WTC11 (cell line): Measurements from ENCODE around the gene C1GALT1C1. TPM values are rescaled to one million over a fixed set of nuclear protein-coding genes. Genes with fewer than 3 reads are reported as not detected.

Source experiments
- ATAC-seq: fragments of 200-7000 bp; cut with Tn5 transposase; 2 replicates; pipeline ENCODE4 v1.10.0; 2021; ENCODE audit warnings: mild to moderate bottlenecking, moderate library complexity
- CTCF ChIA-PET: fragments of 300-600 bp; sonication (Branson Sonifier 250); formaldehyde crosslinking; loops from one replicate; lab custom pipeline; 2021; ENCODE audit warnings: antibody characterized with exemption; lab: Charles Lee
- POLR2A ChIA-PET: fragments of 350-600 bp; sonication (Branson Sonifier 250); formaldehyde crosslinking; loops from one replicate; lab custom pipeline; 2021; ENCODE audit warnings: antibody characterized with exemption; lab: Charles Lee
- DNase-seq: peaks from one replicate; pipeline ENCODE4 v3.0.0; 2021; ENCODE audit warnings: low spot score
- H3K27ac Mint-ChIP-seq: 2 replicates; pipeline ENCODE4 v1.8.0; 2021; ENCODE audit warnings: mixed read lengths
- H3K27me3 Mint-ChIP-seq: 2 replicates; pipeline ENCODE4 v1.8.0; 2021; ENCODE audit warnings: low read depth, mild to moderate bottlenecking, moderate library complexity, mixed read lengths
- H3K36me3 Mint-ChIP-seq: 2 replicates; pipeline ENCODE4 v1.8.0; 2021; ENCODE audit warnings: mixed read lengths
- H3K4me1 Mint-ChIP-seq: 2 replicates; pipeline ENCODE4 v1.8.0; 2022; ENCODE audit warnings: mixed read lengths
- H3K4me3 Mint-ChIP-seq: 2 replicates; pipeline ENCODE4 v1.8.0; 2021; ENCODE audit warnings: mild to moderate bottlenecking, moderate library complexity, mixed read lengths
- H3K9me3 Mint-ChIP-seq: 2 replicates; pipeline ENCODE4 v1.8.0; 2021; ENCODE audit warnings: mixed read lengths
- AR ChIP-seq: fragments of 250-450 bp; sonication (Bioruptor Pico); IDR thresholded peaks from 2 replicates; pipeline ENCODE4 v1.9.0; 2021; ENCODE audit warnings: mild to moderate bottlenecking
- CBFB ChIP-seq: sonication (generic); formaldehyde crosslinking; IDR thresholded peaks from 2 replicates; pipeline ENCODE4 v1.8.1; 2022; ENCODE audit warnings: mild to moderate bottlenecking, low read depth, missing genetic modification reagents
- ETV6 ChIP-seq: sonication (generic); formaldehyde crosslinking; IDR thresholded peaks from 2 replicates; pipeline ENCODE4 v1.8.1; 2022; ENCODE audit warnings: mild to moderate bottlenecking, missing genetic modification reagents
- FOXK1 ChIP-seq: sonication (generic); formaldehyde crosslinking; IDR thresholded peaks from 2 replicates; pipeline ENCODE4 v1.8.0; 2022; ENCODE audit warnings: mild to moderate bottlenecking, moderate library complexity, missing genetic modification reagents
- FOXP1 ChIP-seq: sonication (generic); formaldehyde crosslinking; IDR thresholded peaks from 2 replicates; pipeline ENCODE4 v1.8.0; 2022; ENCODE audit warnings: missing genetic modification reagents, mild to moderate bottlenecking, moderate library complexity, borderline replicate concordance
- GABPB1 ChIP-seq: sonication (generic); formaldehyde crosslinking; IDR thresholded peaks from 2 replicates; pipeline ENCODE4 v1.8.1; 2023; ENCODE audit warnings: mild to moderate bottlenecking, missing genetic modification reagents
- HMGA2 ChIP-seq: fragments of 250-450 bp; sonication (Bioruptor Pico); IDR thresholded peaks from 2 replicates; pipeline ENCODE4 v1.4.0; 2021; ENCODE audit warnings: mild to moderate bottlenecking, moderate library complexity
- MLX ChIP-seq: sonication (generic); formaldehyde crosslinking; IDR thresholded peaks from 2 replicates; pipeline ENCODE4 v1.8.1; 2023; ENCODE audit warnings: mild to moderate bottlenecking, missing genetic modification reagents, moderate library complexity
- MYBL2 ChIP-seq: sonication (generic); formaldehyde crosslinking; IDR thresholded peaks from 2 replicates; pipeline ENCODE4 v1.8.1; 2023; ENCODE audit warnings: mild to moderate bottlenecking, moderate library complexity, missing genetic modification reagents
- NFE2L1 ChIP-seq: sonication (generic); formaldehyde crosslinking; IDR thresholded peaks from 2 replicates; pipeline ENCODE4 v1.8.1; 2023; ENCODE audit warnings: missing genetic modification reagents
- RORB ChIP-seq: fragments of 250-450 bp; sonication (Bioruptor Pico); IDR thresholded peaks from 2 replicates; pipeline ENCODE4 v1.9.0; 2021; ENCODE audit warnings: mild to moderate bottlenecking
- TCF7 ChIP-seq: sonication (generic); formaldehyde crosslinking; IDR thresholded peaks from 2 replicates; pipeline ENCODE4 v1.8.0; 2022; ENCODE audit warnings: mild to moderate bottlenecking, low read depth, missing genetic modification reagents, moderate library complexity
- TP53 ChIP-seq: sonication (generic); formaldehyde crosslinking; IDR thresholded peaks from 2 replicates; pipeline ENCODE4 v1.8.1; 2023; ENCODE audit warnings: mild to moderate bottlenecking, missing genetic modification reagents
- ZNF121 ChIP-seq: sonication (generic); formaldehyde crosslinking; IDR thresholded peaks from 2 replicates; pipeline ENCODE4 v1.8.0; 2023; ENCODE audit warnings: missing genetic modification reagents
- ZNF138 ChIP-seq: sonication (generic); formaldehyde crosslinking; conservative IDR thresholded peaks from 2 replicates; pipeline ENCODE4 v1.8.1; 2022; ENCODE audit warnings: mild to moderate bottlenecking, moderate library complexity, missing genetic modification reagents
- ZNF263 ChIP-seq: sonication (generic); formaldehyde crosslinking; IDR thresholded peaks from 2 replicates; pipeline ENCODE4 v1.8.1; 2022; ENCODE audit warnings: low read depth, mild to moderate bottlenecking, moderate library complexity, missing genetic modification reagents
- total RNA-seq: library from RNA; stranded (reverse); gene quantifications from 3 replicates; pipeline ENCODE4 v1.2.3, GENCODE V29; 2021
- TF ChIP-seq, protein P1 (sequence below): sonication (generic); formaldehyde crosslinking; IDR thresholded peaks from 2 replicates; pipeline ENCODE4 v1.8.1; 2023; ENCODE audit warnings: mild to moderate bottlenecking, missing genetic modification reagents
- TF ChIP-seq, protein P2 (sequence below): sonication (generic); formaldehyde crosslinking; IDR thresholded peaks from 2 replicates; pipeline ENCODE4 v1.8.0; 2022; ENCODE audit warnings: mild to moderate bottlenecking, missing genetic modification reagents
- TF ChIP-seq, protein P3 (sequence below): fragments of 250-450 bp; sonication (Bioruptor Pico); IDR thresholded peaks from 2 replicates; pipeline ENCODE4 v1.9.0; 2021; ENCODE audit warnings: mild to moderate bottlenecking
- TF ChIP-seq, protein P4 (sequence below): sonication (generic); formaldehyde crosslinking; IDR thresholded peaks from 2 replicates; pipeline ENCODE4 v1.8.1; 2022; ENCODE audit warnings: low read depth, missing genetic modification reagents, borderline replicate concordance
- TF ChIP-seq, protein P5 (sequence below): sonication (generic); formaldehyde crosslinking; IDR thresholded peaks from 2 replicates; pipeline ENCODE4 v1.8.0; 2023; ENCODE audit warnings: missing genetic modification reagents
- TF ChIP-seq, protein P6 (sequence below): fragments of 250-450 bp; sonication (Bioruptor Pico); conservative IDR thresholded peaks from 2 replicates; pipeline ENCODE4 v1.9.0; 2021; ENCODE audit warnings: mild to moderate bottlenecking

The C1GALT1C1 gene
- total RNA-seq, 1 experiment from 2014 or later = 12.9 TPM

DNA sequence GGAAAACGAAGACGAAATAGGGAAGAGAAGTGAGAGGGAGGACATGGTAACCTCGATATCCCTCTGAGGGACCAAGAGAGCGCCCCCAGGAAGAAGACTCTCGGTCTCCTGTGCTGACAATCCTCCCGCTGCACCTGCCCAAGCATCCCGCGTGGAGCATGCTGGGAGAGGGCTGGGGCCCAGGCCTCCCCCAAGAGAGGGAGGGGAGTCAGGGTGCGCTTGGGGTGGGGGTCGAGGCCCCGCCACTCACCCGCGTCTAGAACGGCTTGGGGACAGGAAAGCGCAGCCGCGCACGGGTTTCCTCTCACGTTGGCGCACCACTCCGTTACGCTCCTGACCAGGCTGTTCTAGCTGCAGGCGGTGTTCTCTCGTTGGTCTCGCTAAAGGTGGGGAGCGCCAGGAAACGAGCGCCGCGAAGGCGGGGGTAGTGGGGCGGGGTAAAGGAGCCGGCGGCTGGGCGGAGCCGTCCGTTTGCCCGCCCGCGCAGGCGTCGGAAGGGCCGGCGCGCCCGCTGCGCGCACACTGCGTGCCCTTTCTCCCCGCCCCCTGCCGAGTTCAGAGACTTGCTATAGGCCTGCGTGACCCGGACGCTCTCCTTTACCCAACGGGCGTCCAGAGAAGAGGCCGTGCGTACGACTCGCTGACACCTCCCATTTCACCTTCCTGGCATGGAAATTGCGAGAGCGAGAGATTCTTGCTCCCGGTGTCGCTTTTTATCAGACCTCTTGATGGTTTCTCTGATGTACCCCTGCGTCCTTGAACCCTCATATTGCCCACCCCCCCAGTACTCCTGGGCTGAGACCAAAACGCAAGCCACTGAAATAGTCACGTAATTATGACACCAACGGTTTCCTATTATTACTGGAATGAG lies at the start of gene C1GALT1C1 (continued):
- TF ChIP-seq AR (CRISPR knock-in tag) = no peak
- no peak for TF ChIP-seq FOXP1 (CRISPR knock-in tag)
- no peak for TF ChIP-seq TCF7 (CRISPR knock-in tag)
- TF ChIP-seq TP53 = no peak
- TF ChIP-seq ZNF121 = no peak
- TF ChIP-seq, protein P1, sequence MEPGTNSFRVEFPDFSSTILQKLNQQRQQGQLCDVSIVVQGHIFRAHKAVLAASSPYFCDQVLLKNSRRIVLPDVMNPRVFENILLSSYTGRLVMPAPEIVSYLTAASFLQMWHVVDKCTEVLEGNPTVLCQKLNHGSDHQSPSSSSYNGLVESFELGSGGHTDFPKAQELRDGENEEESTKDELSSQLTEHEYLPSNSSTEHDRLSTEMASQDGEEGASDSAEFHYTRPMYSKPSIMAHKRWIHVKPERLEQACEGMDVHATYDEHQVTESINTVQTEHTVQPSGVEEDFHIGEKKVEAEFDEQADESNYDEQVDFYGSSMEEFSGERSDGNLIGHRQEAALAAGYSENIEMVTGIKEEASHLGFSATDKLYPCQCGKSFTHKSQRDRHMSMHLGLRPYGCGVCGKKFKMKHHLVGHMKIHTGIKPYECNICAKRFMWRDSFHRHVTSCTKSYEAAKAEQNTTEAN (CRISPR knock-in tag) = 0 out of 2 replicates have a peak, but pooled peaks have one; percentile 29
- peak; percentile 34; the same call in 1 of the 2 replicates for TF ChIP-seq NFE2L1
- 0 out of 2 replicates have a peak, but pooled peaks have one; percentile 13 for TF ChIP-seq GABPB1
- TF ChIP-seq, protein P2, sequence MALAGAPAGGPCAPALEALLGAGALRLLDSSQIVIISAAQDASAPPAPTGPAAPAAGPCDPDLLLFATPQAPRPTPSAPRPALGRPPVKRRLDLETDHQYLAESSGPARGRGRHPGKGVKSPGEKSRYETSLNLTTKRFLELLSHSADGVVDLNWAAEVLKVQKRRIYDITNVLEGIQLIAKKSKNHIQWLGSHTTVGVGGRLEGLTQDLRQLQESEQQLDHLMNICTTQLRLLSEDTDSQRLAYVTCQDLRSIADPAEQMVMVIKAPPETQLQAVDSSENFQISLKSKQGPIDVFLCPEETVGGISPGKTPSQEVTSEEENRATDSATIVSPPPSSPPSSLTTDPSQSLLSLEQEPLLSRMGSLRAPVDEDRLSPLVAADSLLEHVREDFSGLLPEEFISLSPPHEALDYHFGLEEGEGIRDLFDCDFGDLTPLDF (CRISPR knock-in tag) = no peak
- no peak for TF ChIP-seq ZNF138 (CRISPR knock-in tag)
- TF ChIP-seq, protein P3, sequence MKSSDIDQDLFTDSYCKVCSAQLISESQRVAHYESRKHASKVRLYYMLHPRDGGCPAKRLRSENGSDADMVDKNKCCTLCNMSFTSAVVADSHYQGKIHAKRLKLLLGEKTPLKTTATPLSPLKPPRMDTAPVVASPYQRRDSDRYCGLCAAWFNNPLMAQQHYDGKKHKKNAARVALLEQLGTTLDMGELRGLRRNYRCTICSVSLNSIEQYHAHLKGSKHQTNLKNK (CRISPR knock-in tag) = no peak
- no peak for TF ChIP-seq HMGA2
- TF ChIP-seq MLX (CRISPR knock-in tag) = no peak
- no peak for TF ChIP-seq RORB

- H3K27me3 Mint-ChIP-seq = no peaks in the 10 kb centered on the region; the same call in 1 of the 2 replicates
- peaks cover 8% of the 10 kb centered on the region for H3K9me3 Mint-ChIP-seq
- ATAC-seq (no peak), DNase-seq (no peak)
- no peaks in the 10 kb centered on the region for H3K4me1 Mint-ChIP-seq
- ChIA-PET POLR2A (no interaction called here), CTCF (no interaction called here)
- no peak overlapping the region for H3K4me3 Mint-ChIP-seq
- peaks cover 4% of the 10 kb centered on the region; the same call in 1 of the 2 replicates for H3K36me3 Mint-ChIP-seq
- H3K27ac Mint-ChIP-seq = no peak overlapping the region
- TF ChIP-seq, protein P4, sequence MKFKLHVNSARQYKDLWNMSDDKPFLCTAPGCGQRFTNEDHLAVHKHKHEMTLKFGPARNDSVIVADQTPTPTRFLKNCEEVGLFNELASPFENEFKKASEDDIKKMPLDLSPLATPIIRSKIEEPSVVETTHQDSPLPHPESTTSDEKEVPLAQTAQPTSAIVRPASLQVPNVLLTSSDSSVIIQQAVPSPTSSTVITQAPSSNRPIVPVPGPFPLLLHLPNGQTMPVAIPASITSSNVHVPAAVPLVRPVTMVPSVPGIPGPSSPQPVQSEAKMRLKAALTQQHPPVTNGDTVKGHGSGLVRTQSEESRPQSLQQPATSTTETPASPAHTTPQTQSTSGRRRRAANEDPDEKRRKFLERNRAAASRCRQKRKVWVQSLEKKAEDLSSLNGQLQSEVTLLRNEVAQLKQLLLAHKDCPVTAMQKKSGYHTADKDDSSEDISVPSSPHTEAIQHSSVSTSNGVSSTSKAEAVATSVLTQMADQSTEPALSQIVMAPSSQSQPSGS (CRISPR knock-in tag) = no peak
- no peak for TF ChIP-seq MYBL2
- no peak for TF ChIP-seq CBFB
- TF ChIP-seq ZNF138 (CRISPR knock-in tag) = no peak
- no peak for TF ChIP-seq ZNF263 (CRISPR knock-in tag)
- no peak for TF ChIP-seq ZNF121
- TF ChIP-seq, protein P5, sequence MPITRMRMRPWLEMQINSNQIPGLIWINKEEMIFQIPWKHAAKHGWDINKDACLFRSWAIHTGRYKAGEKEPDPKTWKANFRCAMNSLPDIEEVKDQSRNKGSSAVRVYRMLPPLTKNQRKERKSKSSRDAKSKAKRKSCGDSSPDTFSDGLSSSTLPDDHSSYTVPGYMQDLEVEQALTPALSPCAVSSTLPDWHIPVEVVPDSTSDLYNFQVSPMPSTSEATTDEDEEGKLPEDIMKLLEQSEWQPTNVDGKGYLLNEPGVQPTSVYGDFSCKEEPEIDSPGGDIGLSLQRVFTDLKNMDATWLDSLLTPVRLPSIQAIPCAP (CRISPR knock-in tag) = no peak
- TF ChIP-seq, protein P6, sequence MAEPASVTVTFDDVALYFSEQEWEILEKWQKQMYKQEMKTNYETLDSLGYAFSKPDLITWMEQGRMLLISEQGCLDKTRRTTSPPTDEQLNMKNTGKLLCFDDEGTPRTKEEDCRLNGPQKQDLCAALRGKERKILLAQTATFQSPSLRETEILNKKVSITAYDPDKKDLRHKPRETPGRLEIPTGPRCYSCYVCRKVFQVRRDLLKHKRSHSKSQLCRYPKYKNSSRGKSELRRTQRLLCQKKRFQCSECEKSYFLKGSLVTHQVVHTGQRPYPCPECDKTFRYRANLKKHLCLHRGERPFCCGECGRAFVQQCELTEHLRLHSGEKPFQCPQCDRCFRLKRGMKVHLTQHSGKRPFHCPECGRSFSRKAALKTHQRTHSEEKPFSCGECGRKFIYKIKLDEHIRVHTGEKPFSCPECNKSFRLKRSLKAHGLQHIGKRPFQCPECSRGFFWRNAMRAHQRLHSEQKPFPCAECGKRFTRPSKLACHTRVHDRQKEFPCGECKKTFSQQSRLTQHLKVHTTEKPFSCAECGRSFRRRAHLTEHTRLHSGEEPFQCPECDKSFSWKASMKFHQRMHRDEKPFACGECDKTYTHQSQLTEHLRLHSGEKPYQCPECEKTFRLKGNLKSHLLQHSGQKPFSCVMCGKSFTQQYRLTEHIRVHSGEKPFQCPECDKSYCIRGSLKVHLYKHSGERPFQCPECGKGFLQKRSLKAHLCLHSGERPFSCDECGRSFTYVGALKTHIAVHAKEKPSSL (CRISPR knock-in tag) = no peak
- no peak for TF ChIP-seq FOXK1 (CRISPR knock-in tag)
- TF ChIP-seq ETV6 (CRISPR knock-in tag) = no peak
Observed at GRCh38 chrX:120677004-120677652, 47.3 kb upstream of the C1GALT1C1 start.
